Activated gamma-delta T cell treated with anti-CD3 and anti-CD28 coated beads, Interleukin-2, amount 50 U/mL, for 16 hours (primary cell): Measurements from ENCODE around the gene ZEB1.
"Not testable (repeated sequence)": the region's sequence is repeated elsewhere in the genome, so short reads cannot be mapped to it uniquely, and the experiment has no call there.

Experiments
- DNase-seq: peaks from one replicate; pipeline ENCODE4 v3.0.0-alpha.2; 2020; ENCODE audit warnings: low read depth

ZEB1 gene

DNA sequence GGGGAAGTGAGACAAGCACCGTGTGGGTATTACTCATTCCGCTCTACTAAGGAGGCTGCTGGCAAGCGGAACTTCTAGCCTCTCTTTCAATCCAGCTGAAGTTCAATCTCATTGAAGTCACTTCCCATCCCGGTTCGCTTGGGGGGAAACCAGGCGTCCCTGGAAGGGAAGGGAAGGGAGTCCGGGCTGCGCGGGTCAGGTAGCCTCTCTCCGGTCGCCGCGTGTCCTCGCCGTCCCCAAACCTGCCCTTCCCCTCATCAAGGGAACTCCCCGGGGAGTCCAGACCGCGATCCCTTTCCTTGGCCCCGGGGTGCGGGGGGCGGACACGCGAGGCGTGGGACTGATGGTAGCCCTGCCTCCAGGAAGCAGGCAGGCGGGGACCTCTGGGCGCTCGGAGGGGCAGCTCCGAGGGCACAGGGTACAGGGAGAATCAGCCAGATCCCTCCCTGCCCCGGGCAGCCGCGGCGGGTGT, 598 bp upstream of the ZEB1 start:
- DNase-seq, result peak; percentile 33

DNA sequence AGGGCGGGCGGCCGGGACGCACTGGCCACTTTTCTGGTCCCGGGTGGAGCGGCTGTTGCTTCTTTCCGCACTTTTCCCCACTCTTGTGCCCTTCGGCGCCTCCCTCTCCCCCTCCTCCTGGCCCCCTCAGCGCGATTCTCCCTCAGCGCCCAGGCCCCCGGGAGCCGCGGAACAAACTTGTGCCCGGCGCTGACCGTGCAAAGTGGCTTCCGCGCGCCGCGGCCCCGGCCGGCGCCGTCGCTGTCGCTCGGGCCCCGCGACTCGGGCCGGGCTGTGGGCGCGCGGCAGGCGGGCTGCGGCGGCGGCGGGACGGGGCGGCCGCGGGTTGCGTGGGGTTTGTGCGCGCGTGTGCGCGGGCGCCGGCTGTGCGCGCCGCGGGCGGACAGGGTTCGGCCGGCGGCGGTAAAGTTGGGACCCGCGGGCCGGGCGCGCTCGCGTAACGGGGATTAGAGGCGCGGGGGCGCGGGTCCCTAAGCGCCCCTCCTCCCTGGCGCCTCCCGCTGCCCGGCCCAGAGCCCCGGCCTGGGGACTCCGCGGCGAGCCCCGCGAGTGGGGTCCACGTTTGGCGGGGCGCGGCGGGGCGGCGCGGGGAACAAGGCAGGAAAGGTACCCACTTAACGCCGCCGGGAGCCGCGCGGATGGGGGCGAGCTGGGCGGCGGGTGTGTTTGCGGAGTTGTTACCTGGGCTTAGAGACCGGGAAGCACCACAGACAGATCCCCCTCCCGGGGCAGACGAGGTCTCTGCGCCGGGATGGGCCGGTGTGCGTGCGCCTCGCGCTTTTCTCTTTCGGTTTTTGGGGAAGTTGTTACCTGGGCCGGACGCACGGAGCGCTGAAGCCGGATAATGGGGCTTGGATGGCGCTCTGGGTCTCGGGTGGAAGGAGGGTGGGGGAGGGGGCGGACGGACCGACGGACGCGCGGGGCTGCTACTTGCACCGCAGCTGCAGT, 860 bp downstream of the ZEB1 start:
- DNase-seq, result peak; percentile 27

DNA sequence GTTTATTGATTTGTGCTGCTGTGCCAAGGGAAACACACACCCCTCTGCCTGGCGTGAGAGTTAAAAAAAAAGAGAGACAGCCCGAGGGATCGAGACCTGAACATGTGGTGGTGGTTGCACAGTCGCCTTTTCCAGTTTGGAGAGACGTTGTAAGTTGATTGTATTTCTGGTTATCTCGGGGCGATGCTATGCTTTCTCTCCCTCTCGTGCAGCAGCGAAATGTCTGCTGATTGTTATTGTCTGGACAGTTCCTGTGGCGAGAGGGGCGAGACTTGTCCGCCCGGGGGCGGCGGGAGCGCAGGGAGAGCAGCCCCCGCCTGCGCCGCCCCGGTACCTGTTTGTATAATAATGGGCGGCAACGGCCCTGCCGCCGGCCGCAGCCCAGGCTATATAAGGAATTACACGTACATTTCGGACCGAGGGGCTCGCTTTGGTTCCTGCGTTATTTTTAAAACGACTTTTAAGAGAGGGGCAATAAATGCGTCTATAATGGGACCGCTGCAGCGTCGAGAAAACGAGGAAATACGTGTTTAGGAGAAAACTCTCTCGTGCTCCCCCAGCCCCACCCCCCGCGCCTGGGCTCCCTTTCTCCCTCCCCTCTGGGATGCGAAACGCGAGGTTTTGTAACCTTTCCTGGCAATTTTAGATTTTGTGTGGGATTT, 1.7 kb downstream of the ZEB1 start:
- DNase-seq, result peak; percentile 3

DNA sequence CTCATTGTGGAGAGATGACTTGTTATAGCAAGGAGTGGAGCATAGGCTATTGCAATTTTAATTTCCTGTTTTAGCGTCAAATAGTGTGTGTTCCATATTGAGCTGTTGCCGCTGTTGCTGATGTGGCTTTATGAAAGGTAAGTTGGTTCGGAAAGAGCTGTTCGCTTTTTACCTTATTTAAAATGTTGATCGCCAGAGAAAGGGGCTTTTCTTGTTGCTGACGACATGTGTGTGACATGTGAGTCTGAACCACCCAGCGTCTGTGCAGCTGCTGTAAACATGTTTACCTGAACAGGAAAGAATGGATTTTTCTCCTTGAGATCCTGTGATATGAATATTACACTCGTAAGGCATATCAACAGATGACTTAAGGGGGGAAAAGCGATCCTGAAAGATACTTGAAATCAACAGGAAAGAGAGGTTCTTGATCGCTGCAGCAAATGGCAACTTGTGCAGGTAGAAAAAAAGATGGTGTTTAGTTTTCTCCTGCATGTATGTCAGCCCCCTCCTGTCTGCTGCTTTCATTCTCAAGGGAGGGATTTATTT, 2.5 kb downstream of the ZEB1 start:
- DNase-seq, result peak; percentile 2

DNA sequence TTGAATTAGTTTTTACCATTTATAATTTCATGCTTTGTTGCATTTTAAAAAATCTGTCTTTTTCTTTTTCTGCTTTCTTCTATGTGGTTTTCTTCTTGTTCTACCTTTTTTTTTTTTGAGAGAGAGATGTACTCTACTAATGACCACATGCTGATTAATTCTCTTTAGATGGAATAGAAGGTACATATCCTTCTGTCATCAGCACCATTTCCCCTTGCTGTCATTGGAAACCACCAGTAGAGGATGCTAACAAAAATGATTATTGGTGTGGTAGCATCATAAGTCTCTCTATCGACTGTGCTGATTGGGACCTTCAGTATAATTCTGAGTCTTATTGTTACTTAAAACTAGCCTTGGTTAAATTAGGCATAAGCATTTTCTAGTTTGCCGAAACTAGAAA, 3.6 kb downstream of the ZEB1 start:
- no peak for DNase-seq

DNA sequence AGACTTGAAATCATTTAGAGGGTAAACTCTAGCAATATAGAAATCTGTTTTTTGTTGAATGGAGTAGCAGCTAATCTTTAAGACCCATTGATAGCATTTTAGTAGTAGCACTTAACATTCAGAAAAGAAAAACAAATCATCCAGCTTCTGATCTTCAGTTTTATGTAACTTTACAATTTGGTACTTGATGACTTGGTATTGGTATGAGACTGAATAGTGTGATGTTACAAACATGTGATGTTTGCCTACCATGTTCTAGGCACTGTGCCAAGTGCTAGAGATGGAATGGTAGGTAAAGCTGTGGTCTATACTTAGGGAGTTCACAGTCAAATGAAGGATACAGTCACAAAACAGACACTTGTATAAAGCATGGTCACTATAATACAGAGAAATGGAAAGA, 21.3 kb downstream of the ZEB1 start:
- DNase-seq, result no peak

DNA sequence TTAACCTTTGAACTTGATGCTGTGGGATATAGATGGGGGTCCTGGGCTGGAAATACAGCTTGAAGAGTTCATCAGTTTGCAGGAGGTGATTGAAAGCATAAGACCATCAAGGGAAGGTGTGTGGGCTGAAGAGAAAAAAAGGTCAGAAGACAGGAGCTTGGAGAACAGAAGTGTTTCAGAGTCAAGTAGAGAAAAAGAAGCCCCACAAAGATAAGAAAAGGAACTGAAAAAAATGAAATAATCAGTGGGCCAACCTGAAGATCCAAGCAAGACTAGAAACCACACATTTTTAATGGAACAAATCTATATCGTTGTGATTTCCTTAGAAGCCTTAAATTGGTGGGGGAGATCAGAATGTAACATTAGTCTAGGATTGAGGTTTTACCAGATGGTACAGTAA, 22.5 kb downstream of the ZEB1 start:
- no peak for DNase-seq

DNA sequence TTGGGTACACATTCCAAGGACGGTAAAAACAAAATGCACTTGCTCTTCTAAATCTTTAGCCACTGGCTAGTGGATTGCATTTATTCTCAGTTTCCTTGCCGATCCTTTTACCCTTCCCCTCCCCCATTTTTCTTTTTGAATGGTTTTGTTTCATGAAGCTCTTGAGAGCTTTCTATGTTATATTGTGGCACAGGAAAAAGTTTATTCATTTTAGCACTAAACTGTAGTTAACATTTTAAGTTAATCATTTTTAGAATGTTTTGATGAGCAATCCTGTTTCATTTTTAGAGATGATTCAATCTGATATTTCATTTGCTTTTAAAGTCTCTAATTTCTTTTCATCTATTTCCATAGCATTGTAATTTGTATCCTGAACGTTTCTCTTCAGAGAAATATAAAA, 24.0 kb downstream of the ZEB1 start:
- DNase-seq, result no peak

DNA sequence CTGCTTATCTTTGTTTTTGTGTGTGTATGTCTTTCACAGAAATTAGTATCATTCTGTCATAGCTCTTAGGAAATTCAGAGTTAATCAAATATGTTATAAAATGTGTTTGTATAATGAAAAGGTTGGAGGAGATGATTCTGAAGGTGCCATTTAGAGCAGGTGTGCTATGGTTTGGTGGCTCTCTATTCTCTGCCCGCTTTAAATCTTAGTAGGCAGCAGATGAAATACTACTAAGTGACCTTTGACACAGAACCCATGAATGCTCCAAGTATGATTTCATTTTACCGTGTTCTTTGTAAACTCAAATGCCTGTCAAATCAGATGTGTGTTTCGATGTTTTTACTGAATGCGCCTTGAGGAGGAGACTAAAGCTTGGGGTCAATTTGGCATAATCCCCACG, 24.5 kb downstream of the ZEB1 start:
- no peak for DNase-seq

DNA sequence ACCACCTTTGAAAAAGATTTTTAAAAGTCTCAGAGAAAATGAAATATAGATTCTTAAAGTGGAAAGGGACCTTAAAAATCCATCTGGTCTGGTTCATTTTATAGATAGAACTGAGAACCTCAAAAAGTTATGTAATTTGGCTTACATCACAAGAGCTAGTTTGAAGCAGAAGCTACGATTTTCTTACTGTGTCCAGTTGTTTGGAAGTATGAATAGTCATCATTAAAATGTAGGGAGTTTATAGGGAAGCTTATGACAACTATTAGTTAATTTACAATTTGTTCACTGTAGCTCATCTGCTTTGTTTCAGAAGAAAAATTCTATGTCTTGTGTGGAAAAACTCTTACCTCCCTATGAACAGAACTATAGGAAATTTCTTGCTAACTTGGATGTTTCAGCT, 26.9 kb downstream of the ZEB1 start:
- no peak for DNase-seq

DNA sequence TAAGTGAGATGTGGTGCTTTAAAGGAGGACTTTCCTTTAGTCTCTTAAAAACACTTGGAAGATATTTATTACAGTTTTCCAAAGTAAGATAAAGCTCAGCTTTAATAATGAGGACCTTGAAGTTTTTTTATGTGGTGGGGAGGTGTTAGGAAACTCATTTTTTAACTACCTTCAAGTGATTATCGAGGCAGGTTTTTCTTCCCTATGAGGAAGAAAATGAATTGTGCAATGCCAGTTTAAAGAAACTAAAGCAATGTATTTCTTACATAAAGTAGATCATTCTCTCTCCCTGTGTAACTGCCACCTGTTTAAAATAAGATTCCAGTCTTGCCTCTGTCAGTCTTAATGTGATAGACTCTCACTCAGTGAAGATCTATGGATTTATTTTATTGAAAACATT, 27.9 kb downstream of the ZEB1 start:
- DNase-seq, result no peak

DNA sequence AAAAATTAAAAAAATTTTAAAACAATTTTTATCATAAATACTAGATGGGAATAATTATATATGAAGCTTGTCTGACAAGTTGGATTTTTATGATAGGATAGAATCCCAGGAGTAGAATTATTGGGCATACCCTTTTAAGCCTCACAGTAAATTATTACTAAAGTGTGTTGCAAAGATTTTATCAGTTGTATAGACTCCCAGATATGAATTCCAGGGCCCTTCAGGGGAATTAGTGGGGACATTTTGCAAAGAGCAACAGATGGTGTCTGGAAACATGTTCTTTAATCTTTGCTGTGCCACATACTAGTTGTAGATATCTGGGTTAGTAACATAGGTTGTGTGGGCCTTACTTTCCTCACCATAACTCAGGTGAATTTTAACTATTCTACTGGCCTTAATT, 28.7 kb downstream of the ZEB1 start:
- no peak for DNase-seq

DNA sequence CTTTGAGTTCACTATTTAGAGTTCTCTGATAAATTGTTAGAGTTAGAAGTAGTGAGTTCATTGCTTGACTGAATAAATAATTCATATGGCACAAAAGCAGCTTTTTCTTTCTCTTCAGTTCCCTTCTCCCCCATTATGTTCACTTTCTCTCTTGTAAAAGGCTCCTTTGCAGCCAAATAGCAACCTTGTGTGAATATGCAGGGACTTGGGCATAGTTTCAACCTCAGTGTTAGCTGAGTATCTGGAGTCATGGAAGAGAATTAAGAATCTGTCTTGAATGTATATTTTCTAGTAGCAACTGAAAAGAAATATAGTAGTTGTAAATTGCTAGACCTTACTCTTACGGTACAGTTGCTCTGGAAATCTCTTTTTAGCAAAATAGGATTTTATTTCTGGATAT, 31.9 kb downstream of the ZEB1 start:
- DNase-seq, result no peak

DNA sequence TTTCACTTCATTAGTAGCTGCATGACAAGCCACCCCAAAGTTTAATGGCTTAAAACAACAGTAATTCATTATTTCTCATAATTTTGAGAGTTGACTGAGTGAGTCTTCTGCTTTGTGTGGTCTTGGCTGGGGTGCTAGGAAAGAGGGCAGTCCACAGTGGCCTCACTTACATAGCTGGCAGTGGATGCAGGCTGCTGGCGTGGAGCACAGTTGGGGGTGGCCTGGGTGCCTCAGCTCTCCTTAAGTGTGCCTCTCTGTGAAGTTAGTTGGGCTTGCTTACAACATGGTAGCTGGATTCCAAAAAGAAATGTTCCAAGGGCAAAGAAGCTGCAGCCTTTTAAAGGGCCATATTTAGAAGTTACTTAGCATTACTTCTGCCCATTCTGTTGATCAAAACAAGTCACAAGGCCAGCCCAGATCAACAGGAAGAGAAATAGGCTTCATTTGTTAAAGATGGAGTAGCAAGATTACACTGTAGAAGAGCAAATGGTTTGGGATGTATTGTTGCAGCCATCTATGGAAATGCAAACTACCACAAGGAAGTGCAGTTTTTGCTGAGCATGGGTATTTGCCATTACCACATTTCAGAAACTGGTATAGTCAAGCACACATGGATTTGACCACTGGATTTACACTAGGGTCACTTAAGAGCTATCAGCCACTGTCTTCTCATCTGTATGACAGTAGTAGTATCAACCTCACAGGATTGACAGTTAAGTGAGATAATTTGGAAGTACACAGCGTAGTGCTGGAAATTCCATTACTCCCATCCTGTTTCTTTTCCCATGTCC, 33.6 kb downstream of the ZEB1 start:
- no peak for DNase-seq

DNA sequence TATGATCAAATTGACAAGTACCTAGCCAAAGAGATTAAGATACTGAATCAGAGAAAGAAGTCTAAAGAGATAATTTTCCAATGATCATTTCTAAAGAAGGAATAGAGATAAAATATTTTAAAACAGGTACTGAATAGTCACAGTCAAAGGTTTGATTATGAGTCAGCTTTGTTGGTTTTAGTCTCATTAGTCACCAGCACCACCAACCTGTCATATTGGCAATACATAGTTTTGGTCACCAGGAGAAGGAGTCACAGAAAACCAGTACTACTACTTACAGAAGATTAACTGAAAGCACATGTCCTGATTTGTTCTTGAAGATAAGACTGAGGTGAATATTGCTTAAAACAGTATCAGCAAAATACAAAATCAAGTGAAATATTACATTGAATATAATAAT, 34.6 kb downstream of the ZEB1 start:
- DNase-seq, result peak; percentile 9

DNA sequence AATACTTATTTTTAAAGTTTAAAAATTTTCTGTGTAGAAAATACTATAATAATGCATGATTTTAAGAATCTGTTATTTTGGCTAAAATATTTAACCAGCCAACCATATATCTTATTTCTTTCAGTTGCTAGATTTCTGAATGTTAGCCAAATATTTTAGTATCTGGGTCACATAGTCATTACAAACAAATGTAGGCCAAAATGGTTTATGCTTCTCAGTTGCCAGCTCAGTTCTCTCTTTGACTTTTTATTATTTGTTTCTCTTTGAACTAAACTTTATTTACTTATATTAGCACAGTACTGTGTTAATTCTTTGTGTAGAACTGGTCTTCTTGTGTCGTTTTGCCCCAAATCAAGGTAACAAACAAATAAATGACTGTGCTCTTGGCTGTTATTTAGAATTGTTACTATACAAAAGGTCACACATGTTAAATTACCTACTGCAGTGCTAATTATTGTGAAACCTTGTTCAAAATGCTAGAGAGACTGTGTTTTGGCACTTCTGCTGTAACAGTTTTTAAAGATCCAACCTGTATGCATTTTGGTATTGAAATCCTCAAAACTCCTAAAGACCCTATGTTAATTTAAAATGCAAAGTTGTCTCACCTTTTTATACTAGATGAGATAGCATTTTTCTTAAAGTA, 39.8 kb downstream of the ZEB1 start:
- DNase-seq, result no peak

DNA sequence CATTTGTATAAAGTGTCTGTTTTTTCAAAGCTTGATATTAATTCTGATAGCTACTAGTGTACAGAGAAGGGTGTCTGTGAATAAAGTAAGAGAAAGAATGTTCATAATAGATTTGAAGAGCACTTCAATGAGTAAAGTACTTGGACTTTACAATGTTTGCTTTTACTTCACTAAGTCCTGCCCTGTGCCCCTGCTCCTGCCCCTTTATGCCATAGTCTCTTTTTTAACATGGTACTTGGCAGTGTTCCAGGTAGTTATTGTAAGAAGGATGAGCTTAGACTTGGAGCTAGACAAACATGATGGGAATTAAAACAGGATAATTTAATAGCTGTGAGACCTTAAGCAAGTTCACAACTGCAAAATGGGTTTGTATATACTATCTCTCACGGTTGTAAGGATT, 41.0 kb downstream of the ZEB1 start:
- no peak for DNase-seq

DNA sequence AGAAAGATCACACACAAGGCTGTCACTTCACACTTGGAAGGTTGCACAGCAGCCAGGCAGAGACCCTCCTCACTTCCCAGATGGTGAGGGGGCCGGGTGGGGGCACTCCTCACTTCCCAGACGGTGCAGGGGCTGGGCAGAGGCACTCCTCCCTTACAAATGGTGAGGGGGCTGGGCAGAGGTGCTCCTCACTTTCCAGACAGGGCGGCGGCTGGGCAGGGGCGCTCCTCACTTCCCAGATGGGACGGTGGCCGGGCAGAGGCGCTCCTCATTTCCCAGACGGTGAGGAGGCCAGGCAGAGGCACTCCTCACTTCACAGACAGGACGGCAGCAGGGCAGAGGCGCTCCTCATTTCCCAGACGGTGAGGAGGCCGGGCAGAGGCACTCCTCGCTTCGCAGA, 42.5 kb downstream of the ZEB1 start:
- DNase-seq, result not testable (repeated sequence)

DNA sequence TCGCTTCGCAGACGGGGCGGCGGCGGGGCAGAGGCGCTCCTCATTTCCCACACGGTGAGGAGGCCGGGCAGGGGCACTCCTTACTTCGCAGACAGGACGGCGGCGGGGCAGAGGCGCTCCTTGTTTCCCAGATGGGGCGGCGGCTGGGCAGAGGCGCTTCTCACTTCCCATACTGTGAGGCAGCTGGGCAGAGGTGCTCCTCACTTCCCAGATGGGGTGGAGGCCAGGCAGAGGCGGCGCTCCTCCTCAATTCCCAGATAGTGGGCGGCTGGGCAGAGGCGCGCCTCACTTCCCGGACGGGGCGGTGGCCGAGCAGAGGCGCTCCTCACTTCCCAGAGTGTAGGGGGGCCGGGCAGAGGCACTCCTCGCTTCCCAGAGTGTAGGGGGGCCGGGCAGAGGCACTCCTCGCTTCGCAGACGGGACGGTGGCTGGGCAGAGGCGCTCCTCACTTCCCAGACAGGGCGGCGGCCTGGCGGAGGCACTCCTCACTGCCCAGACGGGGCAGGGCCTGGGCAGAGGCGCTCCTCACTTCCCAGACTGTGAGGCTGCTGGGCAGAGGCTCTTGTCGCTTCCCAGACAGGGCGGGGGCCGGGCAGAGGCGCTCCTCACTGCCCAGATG, 43.1 kb downstream of the ZEB1 start:
- no peak for DNase-seq

DNA sequence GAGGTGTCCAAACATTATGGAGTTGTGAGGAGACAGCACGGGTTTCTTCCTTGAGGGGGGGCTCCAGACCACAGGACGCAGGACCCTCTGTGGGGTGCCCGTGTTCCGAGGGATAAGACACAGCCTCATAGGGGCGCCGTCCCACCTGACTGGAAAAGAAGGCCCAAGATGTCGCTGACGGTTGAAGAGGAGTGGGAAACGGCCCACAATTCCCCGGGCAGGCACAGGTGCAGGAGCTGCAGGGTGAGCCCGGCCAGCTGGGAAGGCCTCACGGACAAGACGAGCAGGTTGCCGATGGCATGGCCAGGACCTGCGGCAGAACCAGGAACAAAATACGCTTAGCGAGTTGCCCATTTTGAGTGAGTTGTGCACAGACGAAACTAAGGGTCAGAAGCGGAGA, 44.7 kb downstream of the ZEB1 start:
- DNase-seq, result not testable (repeated sequence)

DNA sequence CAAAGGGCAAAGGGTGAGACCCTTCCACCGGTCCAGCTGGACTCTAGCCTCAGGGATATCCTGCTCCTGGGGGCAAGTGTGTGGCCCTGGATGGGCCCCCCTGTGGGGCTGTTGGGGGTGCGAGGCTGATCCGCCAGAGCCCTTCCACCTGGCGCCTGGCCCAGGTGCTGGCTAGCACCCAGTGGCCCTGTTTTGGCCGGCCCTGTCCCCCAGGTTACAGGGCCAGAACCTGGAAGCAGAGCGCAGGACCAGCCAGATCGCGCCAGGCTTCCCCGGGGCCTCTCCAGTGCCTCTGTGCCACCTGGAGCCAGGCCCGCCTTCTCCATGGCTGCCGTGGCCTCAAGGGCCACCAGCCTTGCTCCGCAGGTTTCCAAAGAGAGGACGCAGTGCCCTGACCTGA, 45.2 kb downstream of the ZEB1 start:
- not testable (repeated sequence) for DNase-seq
